ENCODE data around the gene FOXA1. TPM values are rescaled to one million over a fixed set of nuclear protein-coding genes. Genes with fewer than 3 reads are reported as not detected.

Gene FOXA1
- under 1 TPM; 0.05 to 0.07 TPM for total RNA-seq

- peaks cover 11% of the 10 kb centered on the region for H3K9me3 Mint-ChIP-seq (ENCODE audit: low read depth)
- peak within 1 kb of the TSS; percentile 29 for H3K27ac Mint-ChIP-seq
- peaks cover 32% of the 10 kb centered on the region for H3K4me1 Mint-ChIP-seq
- peaks cover 70% of the 10 kb centered on the region for H3K27me3 Mint-ChIP-seq
- DNase-seq (peak; percentile 38), ATAC-seq (peak; percentile 9)
- ChIA-PET CTCF (interaction anchor here (0.6 to 0.7 kb wide), 2 partner anchors 10 to 42 kb away, joined by 3 read pairs; no protein-coding TSS in a partner anchor), POLR2A (no interaction called here)
- peaks cover 8% of the 10 kb centered on the region for H3K36me3 Mint-ChIP-seq (ENCODE audit: low read depth)
- intact Hi-C loops (cut with DNase I, micrococcal nuclease): loop anchor here (2.0 to 10.0 kb wide), 7 partner anchors 348 to 1270 kb away; partner anchors contain the start of genes MBIP (in 1 of the 2) and PAX9 (in 1 of the 2)
- peak within 1 kb of the TSS; percentile 66 for H3K4me3 Mint-ChIP-seq
Observed at GRCh38 chr14:37594971-37595808, at the start of gene FOXA1, which contains the start of gene TTC6. TSS of gene FOXA1 (minus strand) at chr14:37595249. CDS start at chr14:37594972, 277 bp downstream. TSS of gene TTC6 (plus strand) at chr14:37595629. CDS start at chr14:37622065, 26,436 bp downstream.

DNA sequence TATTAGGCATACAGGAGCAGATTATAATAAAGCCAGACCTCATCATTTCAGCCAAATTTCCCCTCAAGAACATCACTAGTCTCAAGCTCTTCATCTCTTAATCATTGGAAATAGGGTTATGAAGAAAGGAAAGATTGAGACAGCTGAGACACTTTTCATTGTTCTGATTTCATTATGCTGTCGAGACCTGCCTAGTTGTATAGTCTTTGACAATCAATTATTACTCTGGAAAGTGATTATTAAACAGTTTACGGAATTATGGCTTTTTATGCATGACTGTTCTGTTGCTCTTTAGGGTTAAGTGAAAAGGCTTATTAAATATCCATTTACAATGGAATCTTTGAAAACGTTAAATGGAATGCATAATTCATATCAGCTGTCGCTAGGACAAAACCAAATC is 48.7 kb upstream of the FOXA1 start:
- ChIA-PET POLR2A (no interaction called here), CTCF (no interaction called here)
- H3K27me3 Mint-ChIP-seq: no peaks in the 10 kb centered on the region
- no peak for ATAC-seq
- intact Hi-C loops (cut with DNase I, micrococcal nuclease): no loop called here
- H3K9me3 Mint-ChIP-seq (ENCODE audit: low read depth): no peaks in the 10 kb centered on the region
- H3K27ac Mint-ChIP-seq: no peak overlapping the region
- no peak for DNase-seq
- no peaks in the 10 kb centered on the region for H3K4me1 Mint-ChIP-seq
- no peak overlapping the region for H3K4me3 Mint-ChIP-seq
- H3K36me3 Mint-ChIP-seq (ENCODE audit: low read depth): no peaks in the 10 kb centered on the region

- H3K4me3 Mint-ChIP-seq: no peak overlapping the region
- H3K36me3 Mint-ChIP-seq (ENCODE audit: low read depth): no peaks in the 10 kb centered on the region
- intact Hi-C loops (cut with DNase I, micrococcal nuclease): no loop called here
- H3K4me1 Mint-ChIP-seq: no peaks in the 10 kb centered on the region
- POLR2A ChIA-PET: no interaction called here
- H3K9me3 Mint-ChIP-seq (ENCODE audit: low read depth): no peaks in the 10 kb centered on the region
- no peaks in the 10 kb centered on the region for H3K27me3 Mint-ChIP-seq
- no peak for DNase-seq
- CTCF ChIA-PET: interaction anchor here (0.6 to 2.1 kb wide), 2 partner anchors 8 to 391 kb away, joined by 3 to 4 read pairs; no protein-coding TSS in a partner anchor
- no peak overlapping the region for H3K27ac Mint-ChIP-seq
- ATAC-seq: no peak
Observed at GRCh38 chr14:37642125-37642524, 47.1 kb upstream of the FOXA1 start.

- no peaks in the 10 kb centered on the region for H3K36me3 Mint-ChIP-seq (ENCODE audit: low read depth)
- ATAC-seq (no peak), DNase-seq (no peak)
- H3K27me3 Mint-ChIP-seq: peaks cover 2% of the 10 kb centered on the region
- intact Hi-C loops (cut with DNase I, micrococcal nuclease): no loop called here
- H3K9me3 Mint-ChIP-seq (ENCODE audit: low read depth): peaks cover 2% of the 10 kb centered on the region
- no peak overlapping the region for H3K27ac Mint-ChIP-seq
- CTCF ChIA-PET: interaction anchor here (2.1 kb wide), 1 partner anchor 9 kb away, joined by 4 read pairs; no protein-coding TSS in a partner anchor
- H3K4me3 Mint-ChIP-seq: no peak overlapping the region
- H3K4me1 Mint-ChIP-seq: no peaks in the 10 kb centered on the region
- POLR2A ChIA-PET: no interaction called here
Observed at GRCh38 chr14:37641117-37641516, 46.1 kb upstream of the FOXA1 start.

GRCh38 chr14:37638599-37638998 is 43.5 kb upstream of the FOXA1 start:
- H3K36me3 Mint-ChIP-seq (ENCODE audit: low read depth): no peaks in the 10 kb centered on the region
- CTCF ChIA-PET: no interaction called here
- no peaks in the 10 kb centered on the region for H3K4me1 Mint-ChIP-seq
- H3K9me3 Mint-ChIP-seq (ENCODE audit: low read depth): peaks cover 5% of the 10 kb centered on the region
- POLR2A ChIA-PET: no interaction called here
- H3K4me3 Mint-ChIP-seq: no peak overlapping the region
- DNase-seq (no peak), ATAC-seq (no peak)
- peaks cover 2% of the 10 kb centered on the region for H3K27me3 Mint-ChIP-seq
- no peak overlapping the region for H3K27ac Mint-ChIP-seq
- intact Hi-C loops (cut with DNase I, micrococcal nuclease): no loop called here

DNA sequence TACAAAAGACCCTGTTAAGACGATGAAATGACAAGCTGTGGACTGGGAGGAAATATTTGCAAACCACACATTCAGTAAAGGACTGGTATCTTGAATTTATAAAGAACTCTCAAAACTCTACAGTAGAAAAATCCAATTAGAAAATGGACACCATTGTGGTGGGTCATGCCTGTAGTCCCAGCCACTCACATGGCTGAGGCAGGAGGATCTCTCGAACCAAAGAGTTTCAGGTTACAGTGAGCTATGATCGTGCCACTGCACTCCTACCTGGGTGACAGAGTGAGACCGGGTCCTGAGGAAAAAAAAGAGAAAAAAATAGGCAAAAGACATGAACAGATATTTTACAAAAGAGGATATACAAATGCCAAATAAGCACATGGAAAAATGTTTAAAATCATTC is 42.3 kb upstream of the FOXA1 start:
- intact Hi-C loops (cut with DNase I, micrococcal nuclease): no loop called here
- Mint-ChIP-seq H3K27ac (no peak overlapping the region), H3K27me3 (peaks cover 2% of the 10 kb centered on the region), H3K4me1 (no peaks in the 10 kb centered on the region), H3K9me3 (ENCODE audit: low read depth) (peaks cover 5% of the 10 kb centered on the region), H3K4me3 (no peak overlapping the region), H3K36me3 (ENCODE audit: low read depth) (no peaks in the 10 kb centered on the region)
- no peak for DNase-seq
- no peak for ATAC-seq
- CTCF ChIA-PET: interaction anchor here (0.6 kb wide), 1 partner anchor 42 kb away, joined by 3 read pairs; the partner anchor contains the start of genes FOXA1 and TTC6
- POLR2A ChIA-PET: no interaction called here

GRCh38 chr14:37625597-37626595 is 30.8 kb upstream of the FOXA1 start:
- intact Hi-C loops (cut with DNase I, micrococcal nuclease): no loop called here
- peaks cover 3% of the 10 kb centered on the region for H3K9me3 Mint-ChIP-seq (ENCODE audit: low read depth)
- CTCF ChIA-PET: no interaction called here

GRCh38 chr14:37623971-37624370 is 28.9 kb upstream of the FOXA1 start:
- ATAC-seq (no peak), DNase-seq (no peak)
- H3K4me1 Mint-ChIP-seq: no peaks in the 10 kb centered on the region
- H3K4me3 Mint-ChIP-seq: no peak overlapping the region
- H3K27me3 Mint-ChIP-seq: peaks cover 26% of the 10 kb centered on the region
- no peaks in the 10 kb centered on the region for H3K9me3 Mint-ChIP-seq (ENCODE audit: low read depth)
- no peak overlapping the region for H3K27ac Mint-ChIP-seq
- ChIA-PET CTCF (no interaction called here), POLR2A (no interaction called here)
- intact Hi-C loops (cut with DNase I, micrococcal nuclease): no loop called here
- H3K36me3 Mint-ChIP-seq (ENCODE audit: low read depth): no peaks in the 10 kb centered on the region

More at GRCh38 chr14:37625597-37626595, 30.8 kb upstream of the FOXA1 start:
- ATAC-seq (no peak), DNase-seq (no peak)
- no peaks in the 10 kb centered on the region for H3K36me3 Mint-ChIP-seq (ENCODE audit: low read depth)
- no peak overlapping the region for H3K27ac Mint-ChIP-seq
- no peak overlapping the region for H3K4me3 Mint-ChIP-seq
- H3K4me1 Mint-ChIP-seq: no peaks in the 10 kb centered on the region
- POLR2A ChIA-PET: interaction anchor here (0.6 kb wide), 1 partner anchor 111 kb away, joined by 4 read pairs; no protein-coding TSS in a partner anchor
- H3K27me3 Mint-ChIP-seq: peaks cover 17% of the 10 kb centered on the region

- Mint-ChIP-seq H3K27me3 (peaks cover 26% of the 10 kb centered on the region), H3K4me1 (no peaks in the 10 kb centered on the region), H3K9me3 (ENCODE audit: low read depth) (no peaks in the 10 kb centered on the region), H3K36me3 (ENCODE audit: low read depth) (no peaks in the 10 kb centered on the region), H3K27ac (no peak overlapping the region), H3K4me3 (no peak overlapping the region)
- ChIA-PET CTCF (no interaction called here), POLR2A (no interaction called here)
- no peak for DNase-seq
- ATAC-seq: no peak
- intact Hi-C loops (cut with DNase I, micrococcal nuclease): no loop called here
Observed at GRCh38 chr14:37623426-37623951, 28.4 kb upstream of the FOXA1 start.

GRCh38 chr14:37622231-37622923 is 27.3 kb upstream of the FOXA1 start:
- no peak overlapping the region for H3K27ac Mint-ChIP-seq
- H3K4me3 Mint-ChIP-seq: no peak overlapping the region
- DNase-seq (no peak), ATAC-seq (no peak)
- POLR2A ChIA-PET: no interaction called here
- intact Hi-C loops (cut with DNase I, micrococcal nuclease): no loop called here
- CTCF ChIA-PET: no interaction called here
- no peaks in the 10 kb centered on the region for H3K4me1 Mint-ChIP-seq
- no peaks in the 10 kb centered on the region for H3K9me3 Mint-ChIP-seq (ENCODE audit: low read depth)
- no peaks in the 10 kb centered on the region for H3K36me3 Mint-ChIP-seq (ENCODE audit: low read depth)
- H3K27me3 Mint-ChIP-seq: peaks cover 26% of the 10 kb centered on the region

- Mint-ChIP-seq H3K27me3 (peaks cover 26% of the 10 kb centered on the region), H3K36me3 (ENCODE audit: low read depth) (peaks cover 2% of the 10 kb centered on the region), H3K4me3 (no peak overlapping the region), H3K4me1 (no peaks in the 10 kb centered on the region), H3K27ac (no peak overlapping the region), H3K9me3 (ENCODE audit: low read depth) (peaks cover 6% of the 10 kb centered on the region)
- intact Hi-C loops (cut with DNase I, micrococcal nuclease): no loop called here
- DNase-seq (no peak), ATAC-seq (no peak)
- ChIA-PET CTCF (no interaction called here), POLR2A (no interaction called here)
Observed at GRCh38 chr14:37620856-37621255, 25.8 kb upstream of the FOXA1 start.

Data from activated CD4-positive, alpha-beta T cell treated with anti-CD3 and anti-CD28 coated beads for 36 hours (primary cell).